ENCODE results near the gene RTP4. TPM values are rescaled to one million over a fixed set of nuclear protein-coding genes. Genes with fewer than 3 reads are reported as not detected.
"Not testable (repeated sequence)": the region's sequence is repeated elsewhere in the genome, so short reads cannot be mapped to it uniquely, and the experiment has no call there.

RTP4 gene
- total RNA-seq, 1 experiment from 2014 or later: not detected

DNA sequence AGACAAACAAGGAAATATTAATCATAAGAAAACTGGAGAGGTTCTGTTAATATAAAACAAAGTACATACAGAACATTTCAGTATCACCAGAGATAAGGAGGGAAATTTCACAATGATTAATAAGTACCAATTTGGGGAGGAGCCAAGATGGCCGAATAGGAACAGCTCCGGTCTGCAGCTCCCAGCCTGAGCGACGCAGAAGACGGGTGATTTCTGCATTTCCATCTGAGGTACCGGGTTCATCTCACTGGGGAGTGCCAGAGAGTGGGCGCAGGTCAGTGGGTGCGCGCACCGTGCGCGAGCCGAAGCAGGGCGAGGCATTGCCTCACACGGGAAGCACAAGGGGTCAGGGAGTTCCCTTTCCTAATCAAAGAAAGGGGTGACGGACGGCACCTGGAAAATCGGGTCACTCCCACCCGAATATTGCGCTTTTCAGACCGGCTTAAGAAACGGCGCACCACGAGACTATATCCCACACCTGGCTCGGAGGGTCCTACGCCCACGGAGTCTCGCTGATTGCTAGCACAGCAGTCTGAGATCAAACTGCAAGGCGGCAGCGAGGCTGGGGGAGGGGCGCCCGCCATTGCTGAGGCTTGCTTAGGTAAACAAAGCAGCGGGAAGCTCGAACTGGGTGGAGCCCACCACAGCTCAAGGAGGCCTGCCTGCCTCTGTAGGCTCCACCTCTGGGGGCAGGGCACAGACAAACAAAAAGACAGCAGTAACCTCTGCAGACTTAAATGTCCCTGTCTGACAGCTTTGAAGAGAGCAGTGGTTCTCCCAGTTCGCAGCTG is 44.0 kb downstream of the RTP4 start:
- H3K9me3 Mint-ChIP-seq; ATAC-seq; H3K36me3 Mint-ChIP-seq; H3K27me3 Mint-ChIP-seq (ENCODE audit: low read depth); CTCF ChIA-PET; H3K4me1 Mint-ChIP-seq: not testable (repeated sequence)
- DNase-seq (ENCODE audit: low spot score): peak; percentile 56
- Mint-ChIP-seq H3K4me3 (peak overlapping the region; percentile 67), H3K27ac (peak overlapping the region; percentile 84)
- TF ChIP-seq SP1 (CRISPR knock-in tag; conservative IDR thresholded peaks at IDR 0.05) (0 out of 2 replicates have a peak, but pooled peaks have one; percentile 17), FOXP4 (CRISPR knock-in tag; IDR thresholded peaks at IDR 0.05) (peak; percentile 80; the same call in 1 of the 2 replicates), FOXK1 (CRISPR knock-in tag; IDR thresholded peaks at IDR 0.05) (peak; percentile 77; the same call in 1 of the 2 replicates)
- TF ChIP-seq, protein P1, sequence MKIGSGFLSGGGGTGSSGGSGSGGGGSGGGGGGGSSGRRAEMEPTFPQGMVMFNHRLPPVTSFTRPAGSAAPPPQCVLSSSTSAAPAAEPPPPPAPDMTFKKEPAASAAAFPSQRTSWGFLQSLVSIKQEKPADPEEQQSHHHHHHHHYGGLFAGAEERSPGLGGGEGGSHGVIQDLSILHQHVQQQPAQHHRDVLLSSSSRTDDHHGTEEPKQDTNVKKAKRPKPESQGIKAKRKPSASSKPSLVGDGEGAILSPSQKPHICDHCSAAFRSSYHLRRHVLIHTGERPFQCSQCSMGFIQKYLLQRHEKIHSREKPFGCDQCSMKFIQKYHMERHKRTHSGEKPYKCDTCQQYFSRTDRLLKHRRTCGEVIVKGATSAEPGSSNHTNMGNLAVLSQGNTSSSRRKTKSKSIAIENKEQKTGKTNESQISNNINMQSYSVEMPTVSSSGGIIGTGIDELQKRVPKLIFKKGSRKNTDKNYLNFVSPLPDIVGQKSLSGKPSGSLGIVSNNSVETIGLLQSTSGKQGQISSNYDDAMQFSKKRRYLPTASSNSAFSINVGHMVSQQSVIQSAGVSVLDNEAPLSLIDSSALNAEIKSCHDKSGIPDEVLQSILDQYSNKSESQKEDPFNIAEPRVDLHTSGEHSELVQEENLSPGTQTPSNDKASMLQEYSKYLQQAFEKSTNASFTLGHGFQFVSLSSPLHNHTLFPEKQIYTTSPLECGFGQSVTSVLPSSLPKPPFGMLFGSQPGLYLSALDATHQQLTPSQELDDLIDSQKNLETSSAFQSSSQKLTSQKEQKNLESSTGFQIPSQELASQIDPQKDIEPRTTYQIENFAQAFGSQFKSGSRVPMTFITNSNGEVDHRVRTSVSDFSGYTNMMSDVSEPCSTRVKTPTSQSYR (CRISPR knock-in tag; IDR thresholded peaks at IDR 0.05): peak; percentile 85
- POLR2A ChIA-PET: interaction anchor here (0.6 kb wide), 1 partner anchor 192 kb away, joined by 5 read pairs; no protein-coding TSS in a partner anchor

Other genes with a start within 250 kb of the RTP4 start
- gene RPL39L, start 228.9 kb upstream of the RTP4 start, total RNA-seq (2021): 78.3 to 79.5 TPM (median 79.0 TPM) in 3 replicates
- gene RTP1, start 170.9 kb upstream of the RTP4 start, total RNA-seq (2021): 5.1 to 5.9 TPM (median 5.6 TPM) in 3 replicates
- 2.2 to 3.5 TPM (median 3.1 TPM) in 3 replicates for gene MASP1, start 76.6 kb upstream of the RTP4 start, total RNA-seq (2021)

Measured in WTC11 (cell line).